ENCODE data around the gene MCRS1.
"Not testable (repeated sequence)": the region's sequence is repeated elsewhere in the genome, so short reads cannot be mapped to it uniquely, and the experiment has no call there.

The MCRS1 gene

GRCh38 chr12:49512546-49512945 lies 55.4 kb downstream of the MCRS1 start:
- Histone ChIP-seq H3F3A (ENCODE audit: control insufficient read depth, insufficient read depth) (peaks cover 7% of the 10 kb centered on the region; the same call in 1 of the 2 replicates), H3K9me3 (ENCODE audit: control insufficient read depth, insufficient read depth, low read length) (no peaks in the 10 kb centered on the region), H3K4me3 (ENCODE audit: low read length) (no peak overlapping the region), H3K36me3 (ENCODE audit: control insufficient read depth, low read length) (peaks cover 4% of the 10 kb centered on the region; the same call in 1 of the 2 replicates), H3K27ac (ENCODE audit: low read depth, low read length) (no peak overlapping the region), H3K4me2 (ENCODE audit: low read length) (no peak overlapping the region), H3K79me2 (ENCODE audit: control insufficient read depth, low read length) (no peaks in the 10 kb centered on the region), H3K27me3 (ENCODE audit: control insufficient read depth, low read length) (no peaks in the 10 kb centered on the region), H3K9me2 (replicated peaks; ENCODE audit: control insufficient read depth, low read length) (no peaks in the 10 kb centered on the region), H4K20me1 (ENCODE audit: control insufficient read depth, insufficient read depth, low read depth, low read length) (no peaks in the 10 kb centered on the region), H3K4me1 (ENCODE audit: control insufficient read depth, low read length) (peaks cover 4% of the 10 kb centered on the region; the same call in 1 of the 2 replicates)
- no peak for TF ChIP-seq EZH2phosphoT487 (IDR thresholded peaks at IDR 0.05; ENCODE audit: borderline replicate concordance, low read length)
- TF ChIP-seq, protein P1, sequence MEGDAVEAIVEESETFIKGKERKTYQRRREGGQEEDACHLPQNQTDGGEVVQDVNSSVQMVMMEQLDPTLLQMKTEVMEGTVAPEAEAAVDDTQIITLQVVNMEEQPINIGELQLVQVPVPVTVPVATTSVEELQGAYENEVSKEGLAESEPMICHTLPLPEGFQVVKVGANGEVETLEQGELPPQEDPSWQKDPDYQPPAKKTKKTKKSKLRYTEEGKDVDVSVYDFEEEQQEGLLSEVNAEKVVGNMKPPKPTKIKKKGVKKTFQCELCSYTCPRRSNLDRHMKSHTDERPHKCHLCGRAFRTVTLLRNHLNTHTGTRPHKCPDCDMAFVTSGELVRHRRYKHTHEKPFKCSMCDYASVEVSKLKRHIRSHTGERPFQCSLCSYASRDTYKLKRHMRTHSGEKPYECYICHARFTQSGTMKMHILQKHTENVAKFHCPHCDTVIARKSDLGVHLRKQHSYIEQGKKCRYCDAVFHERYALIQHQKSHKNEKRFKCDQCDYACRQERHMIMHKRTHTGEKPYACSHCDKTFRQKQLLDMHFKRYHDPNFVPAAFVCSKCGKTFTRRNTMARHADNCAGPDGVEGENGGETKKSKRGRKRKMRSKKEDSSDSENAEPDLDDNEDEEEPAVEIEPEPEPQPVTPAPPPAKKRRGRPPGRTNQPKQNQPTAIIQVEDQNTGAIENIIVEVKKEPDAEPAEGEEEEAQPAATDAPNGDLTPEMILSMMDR (IDR thresholded peaks at IDR 0.05; ENCODE audit: low read depth, low read length, poor library complexity, severe bottlenecking), result no peak

DNA sequence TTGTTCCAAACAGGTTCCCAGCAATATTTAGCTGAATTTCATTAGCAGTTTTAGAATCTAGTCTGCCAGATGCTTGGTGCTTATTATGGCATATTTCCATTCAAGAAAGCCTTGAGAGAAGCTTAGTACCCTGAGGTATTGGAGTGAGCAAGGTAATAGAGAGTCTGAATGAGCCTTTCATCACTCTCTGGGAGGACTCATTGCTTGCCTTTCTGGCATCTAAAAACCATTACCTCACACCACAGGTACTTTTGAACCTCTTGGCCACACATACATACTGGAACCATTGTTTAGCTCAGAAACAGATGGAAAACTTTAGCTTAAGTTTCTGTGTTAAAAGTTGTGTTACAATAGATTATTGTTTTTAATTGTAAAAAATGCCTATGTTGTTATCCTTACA lies 56.5 kb downstream of the MCRS1 start:
- no peak overlapping the region for H3K27ac ChIP-seq (ENCODE audit: low read depth, low read length)

GRCh38 chr12:49509681-49510080 lies 58.3 kb downstream of the MCRS1 start:
- H3K27ac ChIP-seq (ENCODE audit: low read depth, low read length); H3K36me3 ChIP-seq (ENCODE audit: control insufficient read depth, low read length); H3K4me2 ChIP-seq (ENCODE audit: low read length); H3K27me3 ChIP-seq (ENCODE audit: control insufficient read depth, low read length); H3K4me3 ChIP-seq (ENCODE audit: low read length); H3K9me2 ChIP-seq (replicated peaks; ENCODE audit: control insufficient read depth, low read length); H3K79me2 ChIP-seq (ENCODE audit: control insufficient read depth, low read length); H4K20me1 ChIP-seq (ENCODE audit: control insufficient read depth, insufficient read depth, low read depth, low read length); H3F3A ChIP-seq (ENCODE audit: control insufficient read depth, insufficient read depth); H3K4me1 ChIP-seq (ENCODE audit: control insufficient read depth, low read length); H3K9me3 ChIP-seq (ENCODE audit: control insufficient read depth, insufficient read depth, low read length): not testable (repeated sequence)

More for the DNA sequence above, 56.5 kb downstream of the MCRS1 start:
- H3K36me3 ChIP-seq (ENCODE audit: control insufficient read depth, low read length), result peaks cover 4% of the 10 kb centered on the region; the same call in 1 of the 2 replicates
- no peaks in the 10 kb centered on the region for H3K9me3 ChIP-seq (ENCODE audit: control insufficient read depth, insufficient read depth, low read length)
- no peak overlapping the region for H3K4me3 ChIP-seq (ENCODE audit: low read length)
- H3K9me2 ChIP-seq (replicated peaks; ENCODE audit: control insufficient read depth, low read length), result no peaks in the 10 kb centered on the region
- H3K4me2 ChIP-seq (ENCODE audit: low read length), result no peak overlapping the region
- peaks cover 7% of the 10 kb centered on the region; the same call in 1 of the 2 replicates for H3F3A ChIP-seq (ENCODE audit: control insufficient read depth, insufficient read depth)
- no peaks in the 10 kb centered on the region for H3K27me3 ChIP-seq (ENCODE audit: control insufficient read depth, low read length)
- H4K20me1 ChIP-seq (ENCODE audit: control insufficient read depth, insufficient read depth, low read depth, low read length), result no peaks in the 10 kb centered on the region
- no peak for TF ChIP-seq EZH2phosphoT487 (IDR thresholded peaks at IDR 0.05; ENCODE audit: borderline replicate concordance, low read length)
- TF ChIP-seq, protein P1 (IDR thresholded peaks at IDR 0.05; ENCODE audit: low read depth, low read length, poor library complexity, severe bottlenecking), result no peak
- H3K79me2 ChIP-seq (ENCODE audit: control insufficient read depth, low read length), result no peaks in the 10 kb centered on the region
- peaks cover 4% of the 10 kb centered on the region; the same call in 1 of the 2 replicates for H3K4me1 ChIP-seq (ENCODE audit: control insufficient read depth, low read length)

Measured in DOHH2 (cell line).